OCI-LY1 (cell line): ENCODE results near the gene HIC1.

Experiments used
- H2AFZ ChIP-seq: fragments of 200-600 bp; sonication (generic), shearing (Covaris generic); 2 replicates; pipeline ENCODE4 v1.6.0; 2014; ENCODE audit warnings: antibody characterized with exemption, mild to moderate bottlenecking, low read length
- H3F3A ChIP-seq: fragments of 200-600 bp; sonication (generic), shearing (Covaris generic); 2 replicates; pipeline ENCODE4 v1.6.0; 2014; ENCODE audit warnings: mild to moderate bottlenecking, antibody characterized with exemption, low read length, moderate library complexity; ENCODE audit not compliant: insufficient read depth
- H3K27ac ChIP-seq: fragments of 200-600 bp; sonication (generic); 2 replicates; pipeline ENCODE4 v1.5.1; 2014; ENCODE audit warnings: low read length, mixed run types, mild to moderate bottlenecking, low read depth; ENCODE audit not compliant: poor library complexity, severe bottlenecking
- H3K27me3 ChIP-seq: fragments of 200-600 bp; sonication (generic); 2 replicates; pipeline ENCODE4 v1.6.0; 2014; ENCODE audit warnings: antibody characterized with exemption, mild to moderate bottlenecking, low read length, moderate library complexity; ENCODE audit not compliant: insufficient read depth
- H3K36me3 ChIP-seq: fragments of 200-600 bp; sonication (generic); 2 replicates; pipeline ENCODE4 v1.6.1; 2014; ENCODE audit warnings: mild to moderate bottlenecking, antibody characterized with exemption, low read length, moderate library complexity, mixed read lengths; ENCODE audit not compliant: insufficient read depth
- H3K4me1 ChIP-seq: fragments of 200-600 bp; sonication (generic); 2 replicates; pipeline ENCODE4 v1.5.1; 2014; ENCODE audit warnings: mild to moderate bottlenecking, low read length, moderate library complexity; ENCODE audit not compliant: insufficient read depth, severe bottlenecking
- H3K4me2 ChIP-seq: fragments of 200-600 bp; sonication (generic), shearing (Covaris generic); 2 replicates; pipeline ENCODE4 v1.6.1; 2014; ENCODE audit warnings: low read length
- H3K4me3 ChIP-seq: fragments of 200-600 bp; sonication (generic); 2 replicates; pipeline ENCODE4 v1.5.1; 2014; ENCODE audit warnings: low read length, low read depth, mild to moderate bottlenecking, mixed read lengths; ENCODE audit not compliant: poor library complexity, severe bottlenecking
- H3K79me2 ChIP-seq: fragments of 200-600 bp; shearing (Covaris generic); 2 replicates; pipeline ENCODE4 v1.6.1; 2016; ENCODE audit warnings: mixed run types, low read length, mixed read lengths; ENCODE audit not compliant: insufficient read depth
- H3K9ac ChIP-seq: fragments of 200-600 bp; sonication (generic), shearing (Covaris generic); 2 replicates; pipeline ENCODE4 v1.6.1; 2014; ENCODE audit warnings: mild to moderate bottlenecking, low read length, mixed read lengths
- H3K9me2 ChIP-seq: fragments of 200-600 bp; sonication (generic), shearing (Covaris generic); 2 replicates; pipeline ENCODE4 v1.6.1; 2014; ENCODE audit warnings: low read depth, mild to moderate bottlenecking, low read length, mixed read lengths
- H3K9me3 ChIP-seq: fragments of 200-600 bp; shearing (Covaris generic); 2 replicates; pipeline ENCODE4 v1.6.1; 2014; ENCODE audit warnings: low read length, mixed read lengths
- H4K20me1 ChIP-seq: fragments of 200-600 bp; sonication (generic), shearing (Covaris generic); 2 replicates; pipeline ENCODE4 v1.6.0; 2016; ENCODE audit warnings: mild to moderate bottlenecking, low read length; ENCODE audit not compliant: insufficient read depth
- EZH2 ChIP-seq: fragments of 200-600 bp; sonication (generic), shearing (Covaris generic); IDR thresholded peaks from 2 replicates; pipeline ENCODE4 v1.8.0; 2017; ENCODE audit warnings: borderline replicate concordance, mixed run types, mild to moderate bottlenecking, antibody characterized with exemption, low read length, moderate library complexity, mixed read lengths
- TF ChIP-seq, protein P1 (sequence below): fragments of 200-600 bp; sonication (generic), shearing (Covaris generic); IDR thresholded peaks from 2 replicates; pipeline ENCODE4 v1.5.1; 2017; ENCODE audit warnings: mild to moderate bottlenecking, antibody characterized with exemption, low read length, moderate library complexity, mixed read lengths

The HIC1 gene

DNA sequence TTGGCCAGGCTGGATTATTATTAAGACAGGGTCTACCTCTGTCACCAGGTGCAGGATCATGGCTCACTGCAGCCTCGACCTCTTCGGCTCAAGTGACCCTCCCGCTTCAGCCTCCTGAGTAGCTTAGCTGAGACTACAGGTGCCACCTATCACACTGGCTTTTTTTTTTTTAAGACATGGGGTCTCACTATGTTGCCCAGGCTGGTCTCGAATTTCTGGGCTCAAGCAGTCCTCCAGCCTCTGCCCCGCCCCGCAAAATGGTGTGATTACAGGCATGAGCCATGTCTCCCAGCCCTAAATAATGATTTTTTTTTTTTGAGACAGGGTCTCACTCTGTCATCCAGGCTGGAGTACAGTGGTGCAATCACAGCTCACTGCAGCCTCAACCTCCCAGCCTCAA, 7.3 kb upstream of the HIC1 start:
- no peak overlapping the region for H3K9ac ChIP-seq
- TF ChIP-seq, protein P1, sequence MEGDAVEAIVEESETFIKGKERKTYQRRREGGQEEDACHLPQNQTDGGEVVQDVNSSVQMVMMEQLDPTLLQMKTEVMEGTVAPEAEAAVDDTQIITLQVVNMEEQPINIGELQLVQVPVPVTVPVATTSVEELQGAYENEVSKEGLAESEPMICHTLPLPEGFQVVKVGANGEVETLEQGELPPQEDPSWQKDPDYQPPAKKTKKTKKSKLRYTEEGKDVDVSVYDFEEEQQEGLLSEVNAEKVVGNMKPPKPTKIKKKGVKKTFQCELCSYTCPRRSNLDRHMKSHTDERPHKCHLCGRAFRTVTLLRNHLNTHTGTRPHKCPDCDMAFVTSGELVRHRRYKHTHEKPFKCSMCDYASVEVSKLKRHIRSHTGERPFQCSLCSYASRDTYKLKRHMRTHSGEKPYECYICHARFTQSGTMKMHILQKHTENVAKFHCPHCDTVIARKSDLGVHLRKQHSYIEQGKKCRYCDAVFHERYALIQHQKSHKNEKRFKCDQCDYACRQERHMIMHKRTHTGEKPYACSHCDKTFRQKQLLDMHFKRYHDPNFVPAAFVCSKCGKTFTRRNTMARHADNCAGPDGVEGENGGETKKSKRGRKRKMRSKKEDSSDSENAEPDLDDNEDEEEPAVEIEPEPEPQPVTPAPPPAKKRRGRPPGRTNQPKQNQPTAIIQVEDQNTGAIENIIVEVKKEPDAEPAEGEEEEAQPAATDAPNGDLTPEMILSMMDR = no peak
- TF ChIP-seq EZH2 = no peak
- H3F3A ChIP-seq = no peaks in the 10 kb centered on the region
- no peak overlapping the region for H3K4me2 ChIP-seq
- peaks cover 25% of the 10 kb centered on the region for H3K4me1 ChIP-seq
- no peak overlapping the region for H3K4me3 ChIP-seq
- H3K9me3 ChIP-seq = no peaks in the 10 kb centered on the region
- H3K27me3 ChIP-seq = no peaks in the 10 kb centered on the region
- no peaks in the 10 kb centered on the region for H4K20me1 ChIP-seq
- H3K9me2 ChIP-seq = no peaks in the 10 kb centered on the region
- H3K79me2 ChIP-seq = no peaks in the 10 kb centered on the region
- H3K36me3 ChIP-seq = peaks cover 23% of the 10 kb centered on the region
- H2AFZ ChIP-seq = no peak overlapping the region
- no peak overlapping the region for H3K27ac ChIP-seq

DNA sequence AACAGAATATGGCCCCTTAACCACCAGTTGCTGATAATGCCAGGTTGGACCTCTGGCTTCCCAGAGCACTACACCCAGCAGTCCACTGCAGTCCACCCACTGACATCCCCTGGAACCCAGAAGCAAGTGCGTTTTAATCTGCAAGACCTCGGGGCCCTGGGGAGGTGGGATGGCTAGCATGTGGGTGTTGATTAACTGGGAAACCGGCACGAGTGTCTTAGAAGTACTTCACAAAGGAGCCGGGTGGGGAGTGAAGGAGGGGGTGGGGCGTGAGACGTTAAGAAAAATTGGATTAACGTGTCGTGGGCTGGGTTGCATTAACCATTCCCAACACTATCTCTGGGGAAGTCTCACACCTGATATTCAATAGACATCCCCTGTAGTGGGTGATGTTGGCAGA, 6.1 kb upstream of the HIC1 start:
- Histone ChIP-seq H4K20me1 (no peaks in the 10 kb centered on the region), H3K9me3 (no peaks in the 10 kb centered on the region), H3K9ac (no peak overlapping the region; the same call in 1 of the 2 replicates), H3K9me2 (no peaks in the 10 kb centered on the region), H3K4me3 (peak overlapping the region; percentile 67), H3K36me3 (peaks cover 11% of the 10 kb centered on the region), H3K27ac (no peak overlapping the region), H3K4me2 (peak overlapping the region; percentile 82; the same call in 1 of the 2 replicates), H3K4me1 (peaks cover 24% of the 10 kb centered on the region), H3F3A (no peaks in the 10 kb centered on the region), H3K79me2 (no peaks in the 10 kb centered on the region), H3K27me3 (no peaks in the 10 kb centered on the region), H2AFZ (no peak overlapping the region)
- TF ChIP-seq, protein P1 = no peak
- TF ChIP-seq EZH2 = no peak

DNA sequence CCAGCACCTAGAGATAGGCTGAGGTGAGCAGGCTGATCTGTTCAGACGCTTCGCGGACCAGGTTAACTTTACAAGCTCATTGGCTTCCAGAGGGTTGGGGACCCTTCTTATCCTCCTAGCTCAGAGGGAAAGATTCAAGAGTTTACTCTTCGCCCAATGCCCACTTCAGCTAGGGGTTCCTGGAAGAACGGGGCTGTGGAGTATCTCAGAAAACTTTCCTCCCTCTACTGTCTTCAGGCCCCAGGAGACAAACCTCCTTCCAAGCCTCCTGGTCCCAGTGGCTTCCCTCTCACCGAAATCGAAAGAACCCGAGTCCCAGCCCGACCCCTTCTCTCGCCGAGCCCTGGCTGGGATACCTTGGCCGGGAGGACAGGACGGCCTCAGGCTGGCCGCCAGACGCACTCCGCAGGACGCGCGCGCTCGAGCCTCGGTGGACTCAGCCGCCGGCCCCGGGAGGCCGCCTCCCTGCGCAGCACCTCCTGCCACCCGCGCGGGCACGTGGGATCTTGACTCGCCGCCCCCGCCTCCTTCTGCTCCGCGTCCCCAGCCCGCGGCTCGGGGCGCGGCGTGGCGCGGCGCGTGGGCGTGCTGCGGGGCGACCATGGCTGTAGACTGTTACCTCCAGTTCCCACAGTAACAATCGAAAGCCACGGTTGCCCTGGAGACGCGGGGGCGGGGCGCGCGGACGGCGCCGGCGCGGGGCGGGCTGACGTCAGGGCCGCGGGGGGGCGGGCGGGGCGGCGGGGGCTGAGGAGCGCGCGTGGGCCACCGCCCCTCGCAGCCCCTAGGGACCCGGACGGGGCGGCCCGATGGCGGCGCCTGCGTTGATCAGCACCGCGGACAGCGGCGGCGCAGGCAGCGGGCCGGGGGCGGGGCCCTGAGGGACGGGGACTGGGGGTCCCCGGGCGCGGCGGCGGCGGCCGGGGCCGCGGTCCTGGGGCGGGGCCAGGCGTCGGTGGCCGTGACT, 5.3 kb upstream of the HIC1 start:
- no peaks in the 10 kb centered on the region for H3K27me3 ChIP-seq

More for the DNA sequence above, 5.3 kb upstream of the HIC1 start:
- Histone ChIP-seq H3K27ac (no peak overlapping the region), H4K20me1 (no peaks in the 10 kb centered on the region), H3K79me2 (no peaks in the 10 kb centered on the region), H2AFZ (no peak overlapping the region), H3K36me3 (peaks cover 3% of the 10 kb centered on the region; the same call in 1 of the 2 replicates), H3K9me2 (no peaks in the 10 kb centered on the region), H3K4me2 (peak overlapping the region; percentile 82), H3F3A (no peaks in the 10 kb centered on the region), H3K4me1 (peaks cover 32% of the 10 kb centered on the region), H3K4me3 (peak overlapping the region; percentile 67), H3K9me3 (no peaks in the 10 kb centered on the region), H3K9ac (peak overlapping the region; percentile 51; the same call in 1 of the 2 replicates)
- TF ChIP-seq, protein P1 = no peak
- no peak for TF ChIP-seq EZH2
